Kidney (tissue), 14 donors: ENCODE measurements around the gene PALM3. TPM values are rescaled to one million over a fixed set of nuclear protein-coding genes. Genes with fewer than 3 reads are reported as not detected.

Experiments
- DNase-seq, 5 donors: peaks; one replicate each; pipeline ENCODE4 v3.0.0-alpha.2; 2013 to 2020
- FAIRE-seq: peaks from 2 replicates; lab custom pipeline; 2012; peaks lifted over from hg19 to GRCh38; lab: Jason Lieb, UNC
- H3K27ac ChIP-seq, 2 donors: one replicate each; pipeline ENCODE4 v1.7.0; 2013; ENCODE audit warnings: low read depth in 2 of 2, low read length in 2 of 2, inconsistent platforms in 1 of 2
- H3K27me3 ChIP-seq: one replicate; pipeline ENCODE4 v1.7.1; 2013; ENCODE audit warnings: low read length, inconsistent platforms; ENCODE audit not compliant: control insufficient read depth, insufficient read depth
- H3K36me3 ChIP-seq, 3 donors: one replicate each; pipeline versions ENCODE4 v1.7.0 to v1.7.1; 2013; ENCODE audit warnings: low read length in 3 of 3, control low read depth in 1 of 3, inconsistent platforms in 1 of 3; ENCODE audit not compliant: insufficient read depth in 3 of 3, control insufficient read depth in 2 of 3
- H3K4me1 ChIP-seq, 3 donors: one replicate each; pipeline versions ENCODE4 v1.7.0 to v1.7.1; 2013; ENCODE audit warnings: low read length in 3 of 3, inconsistent platforms in 1 of 3, low read depth in 1 of 3; ENCODE audit not compliant: control insufficient read depth in 2 of 3, insufficient read depth in 2 of 3
- H3K4me3 ChIP-seq, 3 donors: one replicate each; pipeline versions ENCODE4 v1.7.0 to v1.8.1; 2013; ENCODE audit warnings: low read length in 3 of 3, control low read depth in 1 of 3, inconsistent platforms in 1 of 3
- H3K9ac ChIP-seq, 3 donors: one replicate each; pipeline versions ENCODE4 v1.7.0 to v1.7.1; 2013; ENCODE audit warnings: low read length in 3 of 3, control low read depth in 1 of 3, inconsistent platforms in 1 of 3
- H3K9me3 ChIP-seq, 3 donors: one replicate each; pipeline versions ENCODE4 v1.7.0 to v1.7.1; 2013; ENCODE audit warnings: low read length in 3 of 3, control low read depth in 1 of 3, inconsistent platforms in 1 of 3; ENCODE audit not compliant: control insufficient read depth in 2 of 3, insufficient read depth in 1 of 3
- intact Hi-C: fragments of 100-400 bp; cut with DNase I; formaldehyde crosslinking; loops from one replicate; pipeline ENCODE4 v1.11.1; 2022
- polyA plus RNA-seq: library from polyadenylated mRNA; stranded (reverse); fragments of 350-450 nt; fragmentation: Illumina TruSeq; extraction: RNeasy Lipid Tissue Mini Kit (QIAGEN cat#74804); gene quantifications from one replicate; pipeline ENCODE4 v1.2.3, GENCODE V29; 2014; ENCODE audit warnings: low read depth, low replicate concordance; ENCODE audit not compliant: insufficient read depth
- total RNA-seq: library from RNA; stranded (reverse); fragmentation: NEBNext Ultra II Directional; extraction: Animal tissue kit (Norgen Biotek cat#: 25700); gene quantifications from one replicate; pipeline ENCODE4 v1.2.1, GENCODE V29; 2021
- TF ChIP-seq, protein P1 (sequence below): IDR thresholded peaks from 3 replicates; pipeline ENCODE4 v1.5.1; 2012; ENCODE audit warnings: mild to moderate bottlenecking, moderate library complexity, borderline replicate concordance; ENCODE audit not compliant: insufficient read depth; ENCODE audit errors: extremely low read depth
- donor health status: control.
- donor health status: control.
- donor health status: control.
- donor health status: control.
- donor health status: control.
- donor health status: DM: yes; HTN: yes; CAD: no.
- donor health status: Normal renal cell carcinoma (clear cell type).

PALM3 gene
- total and polyA plus RNA-seq, 2 donors from 2014 or later = 19.4 to 45.8 TPM

DNA sequence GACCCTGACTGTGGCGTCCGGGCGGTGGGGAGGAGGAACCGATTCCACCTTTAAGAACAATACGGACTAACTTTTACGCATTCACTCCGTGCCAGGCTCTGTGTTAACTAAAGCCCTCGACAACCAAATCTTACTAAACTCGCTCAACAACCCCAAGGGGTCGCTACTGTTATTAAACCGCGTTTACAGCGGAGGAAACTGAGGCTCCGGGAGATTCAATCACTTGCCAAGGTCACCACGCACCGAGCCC lies 27.5 kb upstream of the PALM3 start:
- peaks cover 0 to 2% (median 2%) of the 10 kb centered on the region in 3 donors for H3K36me3 ChIP-seq
- peaks cover 0 to 8% (median 4%) of the 10 kb centered on the region in 3 donors for H3K9me3 ChIP-seq
- FAIRE-seq (no peak), DNase-seq (peak in 1 of 5 donors; percentile 51)
- H3K4me3 ChIP-seq = peak overlapping the region; percentile 31 to 43 (median 34)
- intact Hi-C loops = no loop called here
- TF ChIP-seq, protein P1, sequence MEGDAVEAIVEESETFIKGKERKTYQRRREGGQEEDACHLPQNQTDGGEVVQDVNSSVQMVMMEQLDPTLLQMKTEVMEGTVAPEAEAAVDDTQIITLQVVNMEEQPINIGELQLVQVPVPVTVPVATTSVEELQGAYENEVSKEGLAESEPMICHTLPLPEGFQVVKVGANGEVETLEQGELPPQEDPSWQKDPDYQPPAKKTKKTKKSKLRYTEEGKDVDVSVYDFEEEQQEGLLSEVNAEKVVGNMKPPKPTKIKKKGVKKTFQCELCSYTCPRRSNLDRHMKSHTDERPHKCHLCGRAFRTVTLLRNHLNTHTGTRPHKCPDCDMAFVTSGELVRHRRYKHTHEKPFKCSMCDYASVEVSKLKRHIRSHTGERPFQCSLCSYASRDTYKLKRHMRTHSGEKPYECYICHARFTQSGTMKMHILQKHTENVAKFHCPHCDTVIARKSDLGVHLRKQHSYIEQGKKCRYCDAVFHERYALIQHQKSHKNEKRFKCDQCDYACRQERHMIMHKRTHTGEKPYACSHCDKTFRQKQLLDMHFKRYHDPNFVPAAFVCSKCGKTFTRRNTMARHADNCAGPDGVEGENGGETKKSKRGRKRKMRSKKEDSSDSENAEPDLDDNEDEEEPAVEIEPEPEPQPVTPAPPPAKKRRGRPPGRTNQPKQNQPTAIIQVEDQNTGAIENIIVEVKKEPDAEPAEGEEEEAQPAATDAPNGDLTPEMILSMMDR = no peak
- no peak overlapping the region for H3K9ac ChIP-seq
- no peaks in the 10 kb centered on the region for H3K27me3 ChIP-seq
- no peaks in the 10 kb centered on the region for H3K4me1 ChIP-seq
- H3K27ac ChIP-seq = no peak overlapping the region

DNA sequence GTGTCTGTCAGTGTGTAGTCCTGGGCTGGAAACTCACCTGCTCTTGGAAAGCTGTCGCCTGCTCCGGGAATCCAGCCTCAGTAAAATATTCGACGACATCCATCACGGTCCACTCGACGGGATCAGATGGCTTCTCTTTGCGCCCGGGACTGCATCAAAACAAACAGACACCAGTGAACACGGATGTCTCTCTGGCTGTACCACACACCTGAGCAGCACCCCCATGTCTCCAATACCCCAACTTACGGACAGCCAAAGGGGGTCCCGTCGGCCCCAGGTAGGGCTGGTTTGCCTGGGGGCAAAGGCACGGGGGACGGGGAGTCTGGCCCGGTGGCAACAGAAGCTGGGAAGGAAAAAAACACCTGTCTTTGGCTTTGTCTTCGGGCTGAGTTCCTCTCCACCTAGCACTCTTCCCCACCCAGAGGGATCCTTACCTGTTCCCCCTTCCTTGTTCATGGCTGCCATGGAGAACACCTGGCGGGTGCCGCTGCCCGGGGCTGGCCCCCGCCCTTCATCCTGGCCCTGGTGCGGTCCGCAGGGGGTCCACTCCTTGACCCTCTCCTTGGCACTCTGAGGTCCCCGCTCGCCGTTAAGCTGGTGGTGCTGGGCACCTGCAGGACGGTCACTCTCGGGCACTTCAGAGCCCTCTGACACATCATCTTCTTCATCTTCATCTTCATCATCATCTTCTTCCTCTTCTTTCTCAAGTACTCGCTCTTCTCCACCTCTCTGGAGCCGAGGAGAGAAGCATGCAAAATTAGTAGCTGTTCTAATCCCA lies 26.9 kb upstream of the PALM3 start:
- Histone ChIP-seq H3K4me3 (peak overlapping the region in 2 of 3 donors; percentile 34 to 43), H3K9me3 (peaks cover 0 to 8% (median 4%) of the 10 kb centered on the region in 3 donors), H3K4me1 (no peaks in the 10 kb centered on the region), H3K27me3 (no peaks in the 10 kb centered on the region), H3K27ac (no peak overlapping the region), H3K9ac (no peak overlapping the region), H3K36me3 (peaks cover 0 to 2% (median 2%) of the 10 kb centered on the region in 3 donors)
- DNase-seq (no peak), FAIRE-seq (no peak)
- TF ChIP-seq, protein P1 = no peak
- intact Hi-C loops = no loop called here

DNA sequence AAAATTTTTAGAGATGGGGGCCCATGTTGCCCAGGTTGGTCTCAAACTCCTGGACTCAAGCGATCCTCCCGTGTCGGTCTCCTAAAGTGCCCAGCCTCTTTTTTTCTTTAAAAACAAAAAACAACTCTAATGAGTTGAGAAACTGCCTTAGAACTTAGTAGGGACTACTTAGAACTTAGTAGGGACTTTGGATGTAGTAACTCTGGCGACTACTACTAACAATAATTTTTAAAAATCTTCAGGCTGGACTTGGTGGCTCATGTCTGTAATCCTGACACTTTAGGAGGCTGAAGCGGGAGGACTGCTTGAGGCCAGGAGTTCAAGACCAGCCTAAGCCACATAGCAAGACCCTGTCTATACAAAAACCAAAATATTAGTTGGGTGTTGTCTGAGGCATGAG lies 24.2 kb upstream of the PALM3 start:
- TF ChIP-seq, protein P1 = no peak
- DNase-seq (no peak), FAIRE-seq (no peak)
- Histone ChIP-seq H3K9ac (no peak overlapping the region), H3K27ac (no peak overlapping the region), H3K4me3 (no peak overlapping the region), H3K27me3 (no peaks in the 10 kb centered on the region), H3K36me3 (peaks cover 0 to 2% (median 2%) of the 10 kb centered on the region in 3 donors), H3K4me1 (peaks cover 0 to 4% (median 4%) of the 10 kb centered on the region in 3 donors), H3K9me3 (no peaks in the 10 kb centered on the region)
- intact Hi-C loops = no loop called here
